HG03565 (cell line): ENCODE results near the gene RAP1GAP2.

Source experiments
- ATAC-seq: cut with Tn5 transposase; IDR thresholded peaks from one replicate; pipeline ENCODE4 v1.9.1; 2021; ENCODE audit warnings: mild to moderate bottlenecking, moderate library complexity; ENCODE audit not compliant: unreplicated experiment

The RAP1GAP2 gene

GRCh38 chr17:2940352-2940751 lies 144.1 kb downstream of the RAP1GAP2 start:
- no peak for ATAC-seq

DNA sequence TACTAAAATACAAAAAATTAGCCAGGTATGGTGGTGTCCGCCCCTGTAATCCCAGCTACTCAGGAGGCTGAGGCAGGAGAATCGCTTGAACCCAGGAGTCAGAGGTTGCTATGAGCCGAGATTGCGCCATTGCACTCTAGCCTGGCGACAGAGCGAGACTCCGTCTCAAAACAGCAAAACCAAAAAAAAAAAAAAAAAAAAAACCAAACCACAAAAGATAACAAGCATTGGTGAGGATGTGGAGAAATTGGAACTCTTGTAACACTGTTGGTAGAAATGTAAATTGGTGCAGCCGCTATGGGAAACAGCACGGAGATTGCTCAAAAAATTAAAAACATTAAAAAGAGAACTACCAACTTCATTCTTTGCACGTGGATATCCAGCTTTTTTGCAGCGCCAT lies 147.7 kb downstream of the RAP1GAP2 start:
- ATAC-seq = no peak

- no peak for ATAC-seq
These were observed 149.1 kb downstream of the RAP1GAP2 start for GRCh38 chr17:2945299-2945698.

DNA sequence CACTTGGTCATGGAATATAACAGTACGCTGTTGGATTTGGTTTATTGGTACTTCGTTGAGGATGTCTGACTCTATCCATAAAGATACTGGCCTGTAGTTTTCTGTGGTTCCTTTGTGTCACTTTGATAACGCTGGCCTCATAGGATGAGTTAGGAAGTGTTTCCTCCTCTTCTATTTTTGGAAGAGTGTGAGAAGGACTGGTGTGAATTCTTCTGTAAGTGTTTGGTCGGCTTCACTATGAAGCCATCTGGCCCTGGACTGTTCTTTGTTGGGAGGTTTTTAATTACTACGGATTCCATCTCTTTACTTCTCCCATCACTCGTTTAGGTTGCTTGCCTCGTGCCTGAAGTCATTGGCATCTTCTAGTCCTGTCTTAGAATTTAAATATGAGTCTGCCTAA lies 149.9 kb downstream of the RAP1GAP2 start:
- no peak for ATAC-seq

DNA sequence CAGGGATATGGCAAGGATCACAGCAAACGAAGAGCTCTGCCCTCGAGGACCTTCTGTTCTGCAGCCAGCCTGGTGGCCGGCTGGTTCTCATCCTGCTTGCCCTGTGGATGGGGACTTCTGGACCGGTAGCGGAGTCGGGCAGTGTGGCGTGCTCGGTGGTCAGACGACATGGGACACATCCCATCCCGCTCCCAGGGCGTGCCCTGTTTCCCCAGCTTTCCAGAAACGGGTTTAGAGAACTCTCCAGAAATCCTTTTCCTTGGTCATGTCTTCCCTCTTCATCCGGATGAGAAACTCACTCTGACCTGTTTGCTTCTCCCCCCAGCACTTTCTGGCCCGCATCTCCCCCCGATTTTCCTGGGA lies 151.3 kb downstream of the RAP1GAP2 start:
- ATAC-seq = no peak

- no peak for ATAC-seq
These were observed 151.8 kb downstream of the RAP1GAP2 start for GRCh38 chr17:2947996-2948550.

GRCh38 chr17:2948721-2949468 lies 152.7 kb downstream of the RAP1GAP2 start:
- no peak for ATAC-seq

DNA sequence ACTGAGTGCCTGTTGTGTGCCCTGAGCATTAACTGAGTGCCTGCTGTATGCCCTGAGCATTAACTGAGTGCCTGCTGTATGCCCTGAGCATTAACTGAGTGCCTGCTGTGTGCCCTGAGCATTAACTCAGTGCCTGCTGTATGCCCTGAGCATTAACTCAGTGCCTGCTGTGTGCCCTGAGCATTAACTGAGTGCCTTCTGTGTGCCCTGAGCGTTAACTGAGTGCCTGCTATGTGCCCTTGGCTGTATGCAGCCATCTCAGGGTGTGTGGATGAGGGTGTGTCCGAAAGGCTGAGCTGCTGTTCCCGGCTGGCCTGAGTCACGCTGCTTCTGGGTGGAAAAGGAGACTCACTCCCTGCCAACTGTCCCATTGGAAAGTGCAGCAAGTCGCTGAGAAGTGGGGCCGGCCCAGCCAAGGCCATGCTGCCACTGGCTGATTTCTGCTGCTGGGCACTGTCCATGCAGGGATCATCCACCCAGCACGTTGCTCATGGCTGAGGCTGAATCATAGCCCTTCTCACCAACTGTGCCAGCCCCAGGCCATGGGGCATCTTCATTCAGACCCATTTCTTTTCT lies 153.3 kb downstream of the RAP1GAP2 start:
- ATAC-seq = no peak

GRCh38 chr17:2950846-2951245 lies 154.6 kb downstream of the RAP1GAP2 start:
- ATAC-seq = no peak

DNA sequence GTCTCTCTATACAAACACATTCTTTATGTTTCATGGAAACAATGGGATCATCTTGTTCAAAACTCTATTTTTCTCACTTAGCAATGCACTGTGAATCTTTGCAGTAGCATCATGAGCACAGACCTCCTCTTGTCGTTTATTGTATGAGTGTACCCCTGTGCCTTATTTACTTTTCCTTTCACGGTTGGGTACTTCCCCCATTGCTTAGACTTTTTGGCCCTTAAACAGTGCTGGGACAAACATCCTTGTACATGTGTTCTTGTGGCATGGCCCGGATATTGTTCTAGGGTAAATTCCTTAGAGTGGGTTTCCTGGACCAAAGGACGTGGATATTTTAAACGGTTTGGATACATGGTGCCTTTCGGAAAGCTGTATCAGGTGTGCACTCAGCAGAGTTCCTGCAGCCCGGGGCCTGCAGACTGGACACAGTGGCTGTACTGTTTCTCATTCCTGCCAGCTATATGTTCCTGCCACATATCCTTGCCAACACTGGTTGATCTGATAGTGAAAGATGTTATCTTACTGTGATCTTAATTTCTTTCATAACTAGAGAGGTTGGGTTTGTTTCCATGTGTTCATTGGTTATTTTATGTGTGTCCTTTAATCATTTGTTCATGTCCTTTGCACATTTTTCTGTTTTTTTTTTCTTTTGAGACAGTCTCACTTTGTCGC lies 156.1 kb downstream of the RAP1GAP2 start:
- no peak for ATAC-seq

- no peak for ATAC-seq
These were observed 158.7 kb downstream of the RAP1GAP2 start for GRCh38 chr17:2954898-2955445.

DNA sequence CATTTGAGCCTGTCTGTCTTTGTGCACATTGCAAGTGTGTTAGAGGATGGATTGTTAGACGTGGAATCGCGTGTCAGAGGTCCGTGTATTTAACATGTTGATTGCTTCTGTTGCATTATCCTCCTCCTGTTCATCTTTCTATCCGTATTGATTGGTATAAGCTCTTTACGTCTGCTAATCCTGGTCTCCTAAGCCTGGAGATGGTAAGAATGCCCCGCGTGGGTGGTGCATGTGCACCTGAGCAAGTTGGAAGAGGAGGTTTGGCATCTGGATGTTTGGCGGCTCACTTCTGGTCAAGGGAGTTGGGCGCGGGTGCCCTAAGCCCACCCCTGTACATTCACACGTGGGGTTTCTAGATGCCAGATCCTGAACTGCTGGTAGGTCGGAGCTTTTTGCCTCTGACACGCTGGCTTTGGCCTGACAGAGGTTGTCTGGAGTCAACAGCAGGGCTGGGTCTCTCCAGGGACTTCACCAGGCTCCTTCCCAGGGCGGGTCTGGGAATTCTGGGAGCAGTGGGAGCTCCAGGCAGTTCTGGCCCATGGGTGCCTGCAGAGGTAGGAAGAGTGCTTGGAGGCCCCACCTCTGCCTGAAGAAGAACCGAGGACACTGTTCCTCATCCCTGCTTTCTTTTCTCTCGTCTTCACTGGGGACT lies 159.8 kb downstream of the RAP1GAP2 start:
- no peak for ATAC-seq

DNA sequence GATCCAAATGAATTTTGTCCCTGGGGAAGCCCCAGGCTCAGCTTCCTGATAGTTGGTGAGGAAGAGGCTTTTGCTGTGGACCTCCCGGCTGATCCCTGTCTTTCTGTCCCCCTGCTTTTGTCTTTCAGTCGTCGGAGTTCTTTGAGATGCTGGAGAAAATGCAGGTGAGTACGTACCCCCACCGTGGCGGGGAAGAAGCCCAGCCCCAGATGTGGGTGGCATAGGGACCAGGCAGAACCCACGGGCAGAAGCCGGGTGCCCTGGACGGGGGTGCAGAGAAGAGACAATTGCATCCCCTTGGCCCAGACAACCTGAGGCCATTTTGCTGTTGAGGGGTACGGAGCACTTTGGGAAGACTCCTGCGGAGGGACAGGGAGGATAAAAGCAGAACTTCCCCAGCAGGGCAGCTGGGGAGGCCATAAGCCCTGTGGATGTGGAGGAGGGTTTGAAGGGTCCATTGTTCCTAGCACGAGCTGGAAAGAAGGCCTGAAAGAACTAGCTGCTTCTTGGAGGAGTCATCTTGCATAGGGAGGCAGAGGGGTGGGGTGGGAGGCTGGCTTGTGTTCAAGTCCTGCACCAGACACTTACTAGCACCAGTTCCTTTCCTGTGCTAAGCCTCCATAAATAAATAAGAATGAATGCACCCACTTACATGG lies 161.5 kb downstream of the RAP1GAP2 start:
- ATAC-seq = no peak

GRCh38 chr17:2958706-2959222 lies 162.5 kb downstream of the RAP1GAP2 start:
- no peak for ATAC-seq

- no peak for ATAC-seq
These were observed 163.3 kb downstream of the RAP1GAP2 start for GRCh38 chr17:2959371-2960130.

DNA sequence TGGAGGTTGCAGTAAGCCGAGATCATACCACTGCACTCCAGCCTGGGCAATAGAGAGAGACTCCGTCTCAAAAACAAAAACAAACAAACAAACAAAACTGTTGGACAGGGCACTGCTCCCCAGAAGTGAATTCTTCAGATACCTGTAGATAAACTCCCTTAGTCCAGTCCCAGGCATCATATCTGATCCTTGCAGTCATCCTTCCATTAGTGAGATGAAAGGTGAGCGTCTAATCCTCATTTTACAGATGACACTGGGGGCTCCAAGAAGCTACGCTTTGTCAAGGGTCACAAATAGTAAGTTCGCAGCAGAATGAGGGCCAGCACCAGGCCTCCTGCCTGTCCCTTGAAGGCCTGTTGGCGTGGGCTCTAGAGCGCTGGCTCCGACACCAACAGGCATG lies 165.2 kb downstream of the RAP1GAP2 start:
- ATAC-seq = no peak

- no peak for ATAC-seq
These were observed 166.0 kb downstream of the RAP1GAP2 start for GRCh38 chr17:2962236-2962635.

- ATAC-seq = no peak
These were observed 166.5 kb downstream of the RAP1GAP2 start for GRCh38 chr17:2962729-2963128.

DNA sequence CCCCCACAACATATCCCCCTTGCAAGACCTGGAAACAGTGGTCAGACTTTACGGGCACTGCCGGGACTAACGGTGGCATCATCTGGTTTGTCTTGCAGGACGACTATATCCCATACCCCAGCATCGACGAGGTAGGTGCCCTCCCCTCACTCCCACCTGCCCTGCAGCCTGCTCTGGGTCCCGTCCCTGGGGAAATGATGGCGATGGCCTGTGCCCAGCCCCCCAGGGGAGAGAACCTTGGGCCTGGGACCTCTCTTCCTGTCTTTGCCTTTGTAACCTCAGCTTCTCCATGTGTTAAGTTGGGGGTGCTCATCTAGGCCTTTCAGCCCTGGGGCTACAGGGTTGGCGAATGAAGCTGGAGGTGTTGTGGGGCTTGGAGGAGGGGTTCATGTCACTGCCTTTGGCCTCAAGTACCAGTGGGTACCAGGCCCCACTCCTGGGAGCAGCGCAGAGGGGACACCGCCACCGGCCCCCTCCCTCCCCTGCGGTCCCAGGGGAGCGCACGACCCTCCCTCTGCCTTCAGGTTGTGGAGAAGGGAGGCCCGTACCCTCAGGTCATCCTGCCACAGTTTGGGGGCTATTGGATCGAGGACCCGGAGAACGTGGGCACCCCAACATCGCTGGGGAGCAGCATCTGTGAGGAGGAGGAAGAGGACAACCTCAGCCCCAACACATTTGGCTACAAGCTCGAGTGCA lies 167.2 kb downstream of the RAP1GAP2 start:
- ATAC-seq = no peak
